BLaER1 (cell line): ENCODE results near the gene ZBTB16.

Experiments used
- H3K27ac ChIP-seq: shearing (Covaris generic); formaldehyde crosslinking; 2 replicates; pipeline ENCODE4 v1.8.1; 2022
- H3K27me3 ChIP-seq: shearing (Covaris generic); formaldehyde crosslinking; 2 replicates; pipeline ENCODE4 v1.8.1; 2022
- H3K36me3 ChIP-seq: shearing (Covaris generic); formaldehyde crosslinking; 2 replicates; pipeline ENCODE4 v1.8.1; 2022
- H3K4me1 ChIP-seq: shearing (Covaris generic); formaldehyde crosslinking; 2 replicates; pipeline ENCODE4 v1.8.1; 2022
- H3K4me2 ChIP-seq: shearing (Covaris generic); formaldehyde crosslinking; 2 replicates; pipeline ENCODE4 v1.8.1; 2022
- H3K4me3 ChIP-seq: shearing (Covaris generic); formaldehyde crosslinking; 2 replicates; pipeline ENCODE4 v1.8.1; 2022
- H3K9ac ChIP-seq: shearing (Covaris generic); formaldehyde crosslinking; 2 replicates; pipeline ENCODE4 v1.8.1; 2022
- H3K9me3 ChIP-seq: shearing (Covaris generic); formaldehyde crosslinking; 2 replicates; pipeline ENCODE4 v1.8.1; 2022
- H4K20me1 ChIP-seq: shearing (Covaris generic); formaldehyde crosslinking; 2 replicates; pipeline ENCODE4 v1.8.1; 2022
- Cebpa-rat ChIP-seq: shearing (Covaris generic); IDR thresholded peaks from 2 replicates; pipeline ENCODE4 v1.8.1; 2022

The ZBTB16 gene

GRCh38 chr11:114173843-114174242, 114.3 kb downstream of the ZBTB16 start:
- H3K4me2 ChIP-seq, result peak overlapping the region; percentile 85
- H3K36me3 ChIP-seq, result no peaks in the 10 kb centered on the region
- no peaks in the 10 kb centered on the region for H4K20me1 ChIP-seq
- H3K9ac ChIP-seq, result no peak overlapping the region
- no peak overlapping the region for H3K4me3 ChIP-seq
- no peak for TF ChIP-seq Cebpa-rat
- H3K4me1 ChIP-seq, result peaks cover 65% of the 10 kb centered on the region
- H3K27me3 ChIP-seq, result no peaks in the 10 kb centered on the region
- H3K9me3 ChIP-seq, result no peaks in the 10 kb centered on the region
- no peak overlapping the region for H3K27ac ChIP-seq

GRCh38 chr11:114174712-114175495, 115.4 kb downstream of the ZBTB16 start:
- Histone ChIP-seq H4K20me1 (no peaks in the 10 kb centered on the region), H3K4me2 (peak overlapping the region; percentile 85; the same call in 1 of the 2 replicates), H3K27me3 (no peaks in the 10 kb centered on the region), H3K36me3 (no peaks in the 10 kb centered on the region), H3K4me3 (no peak overlapping the region), H3K9me3 (no peaks in the 10 kb centered on the region), H3K4me1 (peaks cover 65% of the 10 kb centered on the region), H3K9ac (no peak overlapping the region), H3K27ac (no peak overlapping the region)
- no peak for TF ChIP-seq Cebpa-rat

DNA sequence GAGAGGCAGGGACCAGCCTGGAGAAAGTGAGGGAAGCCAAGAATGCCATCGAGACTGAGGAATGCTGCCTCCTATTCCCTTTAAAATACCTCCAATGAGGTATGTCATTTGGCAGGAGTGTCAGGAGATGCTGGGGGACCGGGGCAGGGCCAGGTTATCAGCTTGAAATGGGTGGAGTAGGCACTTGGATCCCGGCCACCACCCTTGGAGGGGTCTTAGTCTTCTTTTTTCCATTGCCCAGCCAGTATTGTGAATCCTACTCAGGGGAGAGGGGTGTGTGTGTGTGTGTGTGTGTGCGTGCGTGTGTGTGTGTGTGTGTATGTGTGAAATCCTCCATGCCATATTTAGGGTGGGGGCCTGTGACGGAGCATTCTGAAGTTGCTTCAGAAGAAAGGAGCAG, 116.2 kb downstream of the ZBTB16 start:
- peaks cover 57% of the 10 kb centered on the region for H3K4me1 ChIP-seq
- H3K9ac ChIP-seq, result no peak overlapping the region
- no peaks in the 10 kb centered on the region for H3K9me3 ChIP-seq
- no peak overlapping the region for H3K27ac ChIP-seq
- TF ChIP-seq Cebpa-rat, result no peak
- H4K20me1 ChIP-seq, result no peaks in the 10 kb centered on the region
- H3K27me3 ChIP-seq, result no peaks in the 10 kb centered on the region
- H3K4me3 ChIP-seq, result no peak overlapping the region
- no peak overlapping the region for H3K4me2 ChIP-seq
- no peaks in the 10 kb centered on the region for H3K36me3 ChIP-seq

DNA sequence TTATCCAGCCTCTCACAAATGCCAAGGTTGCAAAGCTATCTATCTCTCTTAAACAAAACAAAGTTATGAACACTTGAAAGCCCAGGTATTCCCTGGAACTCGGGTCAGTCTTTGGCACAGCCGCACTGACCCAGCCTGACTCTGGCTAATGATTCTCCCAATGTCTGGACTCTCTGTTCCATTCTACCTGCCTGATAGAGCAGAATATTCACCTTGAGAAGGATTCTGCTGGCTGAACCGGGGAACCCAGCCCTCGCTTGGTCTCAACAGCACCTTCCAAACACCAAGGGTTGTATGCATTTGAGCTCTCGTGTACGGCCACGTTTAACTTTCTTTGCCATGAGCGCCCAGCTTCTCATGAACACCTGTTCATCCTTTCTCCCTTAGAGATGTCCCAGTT, 116.8 kb downstream of the ZBTB16 start:
- no peak for TF ChIP-seq Cebpa-rat
- no peak overlapping the region for H3K9ac ChIP-seq

GRCh38 chr11:114178656-114179055, 119.1 kb downstream of the ZBTB16 start:
- no peaks in the 10 kb centered on the region for H4K20me1 ChIP-seq
- no peak overlapping the region for H3K27ac ChIP-seq
- no peak overlapping the region for H3K4me3 ChIP-seq
- H3K27me3 ChIP-seq, result no peaks in the 10 kb centered on the region
- H3K9ac ChIP-seq, result no peak overlapping the region
- no peak for TF ChIP-seq Cebpa-rat
- H3K36me3 ChIP-seq, result no peaks in the 10 kb centered on the region
- peak overlapping the region; percentile 37; the same call in 1 of the 2 replicates for H3K4me2 ChIP-seq
- H3K4me1 ChIP-seq, result peaks cover 42% of the 10 kb centered on the region
- H3K9me3 ChIP-seq, result no peaks in the 10 kb centered on the region

More for the DNA sequence above, 116.8 kb downstream of the ZBTB16 start:
- Histone ChIP-seq H3K27ac (no peak overlapping the region), H3K4me2 (no peak overlapping the region), H3K4me1 (peaks cover 51% of the 10 kb centered on the region), H3K9me3 (no peaks in the 10 kb centered on the region), H3K4me3 (no peak overlapping the region), H3K36me3 (no peaks in the 10 kb centered on the region), H4K20me1 (no peaks in the 10 kb centered on the region), H3K27me3 (no peaks in the 10 kb centered on the region)

GRCh38 chr11:114179234-114179941, 119.9 kb downstream of the ZBTB16 start:
- no peak overlapping the region for H3K27ac ChIP-seq
- H4K20me1 ChIP-seq, result no peaks in the 10 kb centered on the region
- peak overlapping the region; percentile 37 for H3K4me2 ChIP-seq
- no peak for TF ChIP-seq Cebpa-rat
- H3K9ac ChIP-seq, result no peak overlapping the region
- H3K27me3 ChIP-seq, result no peaks in the 10 kb centered on the region
- H3K36me3 ChIP-seq, result no peaks in the 10 kb centered on the region
- no peak overlapping the region for H3K4me3 ChIP-seq
- peaks cover 34% of the 10 kb centered on the region for H3K4me1 ChIP-seq
- H3K9me3 ChIP-seq, result no peaks in the 10 kb centered on the region

GRCh38 chr11:114180301-114181055, 121.0 kb downstream of the ZBTB16 start:
- H3K4me1 ChIP-seq, result peaks cover 30% of the 10 kb centered on the region
- H3K9me3 ChIP-seq, result no peaks in the 10 kb centered on the region
- no peak overlapping the region for H3K9ac ChIP-seq
- no peaks in the 10 kb centered on the region for H3K36me3 ChIP-seq
- H3K4me3 ChIP-seq, result no peak overlapping the region
- TF ChIP-seq Cebpa-rat, result no peak
- H3K27ac ChIP-seq, result no peak overlapping the region
- no peaks in the 10 kb centered on the region for H4K20me1 ChIP-seq
- H3K4me2 ChIP-seq, result peak overlapping the region; percentile 37; the same call in 1 of the 2 replicates
- H3K27me3 ChIP-seq, result no peaks in the 10 kb centered on the region

GRCh38 chr11:114181195-114181594, 121.7 kb downstream of the ZBTB16 start:
- Histone ChIP-seq H3K27ac (no peak overlapping the region), H3K27me3 (no peaks in the 10 kb centered on the region), H3K9me3 (no peaks in the 10 kb centered on the region), H3K4me2 (no peak overlapping the region), H4K20me1 (no peaks in the 10 kb centered on the region), H3K9ac (no peak overlapping the region), H3K36me3 (no peaks in the 10 kb centered on the region), H3K4me3 (no peak overlapping the region), H3K4me1 (peaks cover 35% of the 10 kb centered on the region)
- TF ChIP-seq Cebpa-rat, result no peak

DNA sequence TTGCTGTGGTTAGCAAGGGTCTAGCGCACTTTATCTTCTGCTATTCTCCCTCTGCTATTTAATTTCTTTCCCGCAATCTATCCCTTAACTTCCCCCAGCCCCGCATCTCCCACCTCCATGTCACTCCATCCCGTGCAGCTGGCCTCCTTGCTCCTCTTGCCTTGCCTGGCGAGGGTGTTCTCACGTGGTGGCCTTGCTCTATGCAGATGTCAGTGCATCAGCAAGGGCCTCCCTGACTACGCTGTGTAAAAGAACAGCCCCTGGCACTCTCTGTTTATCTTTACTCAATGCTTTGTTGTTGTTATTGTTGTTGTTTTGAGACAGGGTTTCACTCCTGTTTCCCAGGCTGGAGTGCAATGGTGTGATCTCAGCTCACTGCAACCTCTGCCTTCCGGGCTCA, 122.2 kb downstream of the ZBTB16 start:
- no peaks in the 10 kb centered on the region for H4K20me1 ChIP-seq
- H3K4me2 ChIP-seq, result no peak overlapping the region
- H3K36me3 ChIP-seq, result no peaks in the 10 kb centered on the region
- H3K4me3 ChIP-seq, result no peak overlapping the region
- H3K27ac ChIP-seq, result no peak overlapping the region
- H3K27me3 ChIP-seq, result no peaks in the 10 kb centered on the region
- H3K4me1 ChIP-seq, result peaks cover 41% of the 10 kb centered on the region
- H3K9me3 ChIP-seq, result no peaks in the 10 kb centered on the region
- TF ChIP-seq Cebpa-rat, result no peak
- H3K9ac ChIP-seq, result no peak overlapping the region
